Endodermal cell (in vitro differentiated cells): ENCODE measurements around the gene ESD. TPM values are rescaled to one million over a fixed set of nuclear protein-coding genes. Genes with fewer than 3 reads are reported as not detected.

Experiments used
- DNase-seq: peaks from one replicate; pipeline ENCODE4 v3.0.0-alpha.2; 2017
- H3K27ac ChIP-seq: 2 replicates; pipeline ENCODE4 v1.5.1; 2013; ENCODE audit warnings: mild to moderate bottlenecking, low read depth, low read length, moderate library complexity
- H3K27me3 ChIP-seq: 2 replicates; pipeline ENCODE4 v1.6.1; 2013; ENCODE audit warnings: mild to moderate bottlenecking, low read length, moderate library complexity; ENCODE audit not compliant: insufficient read depth, control insufficient read depth, poor library complexity, severe bottlenecking
- H3K36me3 ChIP-seq: 2 replicates; pipeline ENCODE4 v1.7.0; 2013; ENCODE audit warnings: mild to moderate bottlenecking, low read length, moderate library complexity; ENCODE audit not compliant: control insufficient read depth, insufficient read depth
- H3K4me1 ChIP-seq: one replicate; pipeline ENCODE4 v1.7.0; 2013; ENCODE audit warnings: low read length; ENCODE audit not compliant: control insufficient read depth, insufficient read depth
- H3K4me3 ChIP-seq: 2 replicates; pipeline ENCODE4 v1.5.1; 2013; ENCODE audit warnings: mild to moderate bottlenecking, low read length, moderate library complexity
- H3K9ac ChIP-seq: 2 replicates; pipeline ENCODE4 v1.6.1; 2013; ENCODE audit warnings: mild to moderate bottlenecking, low read length, moderate library complexity; ENCODE audit not compliant: poor library complexity, severe bottlenecking; ENCODE audit errors: extremely low read depth
- H3K9me3 ChIP-seq: 2 replicates; pipeline ENCODE4 v1.6.1; 2013; ENCODE audit warnings: mild to moderate bottlenecking, low read length, moderate library complexity; ENCODE audit not compliant: control insufficient read depth
- H3K27ac Mint-ChIP-seq: 2 replicates; pipeline ENCODE4 v1.8.0; 2020; ENCODE audit warnings: mixed read lengths
- H3K27me3 Mint-ChIP-seq: 2 replicates; pipeline ENCODE4 v1.8.0; 2021; ENCODE audit warnings: mild to moderate bottlenecking, mixed read lengths; ENCODE audit not compliant: insufficient read depth
- H3K36me3 Mint-ChIP-seq: 2 replicates; pipeline ENCODE4 v1.8.0; 2020; ENCODE audit warnings: low read depth, mixed read lengths
- H3K4me1 Mint-ChIP-seq: 2 replicates; pipeline ENCODE4 v1.8.0; 2020; ENCODE audit warnings: mixed read lengths
- H3K4me3 Mint-ChIP-seq: 2 replicates; pipeline ENCODE4 v1.8.0; 2020; ENCODE audit warnings: mild to moderate bottlenecking, moderate library complexity, mixed read lengths
- H3K9me3 Mint-ChIP-seq: 2 replicates; pipeline ENCODE4 v1.8.0; 2020; ENCODE audit warnings: mild to moderate bottlenecking, mixed read lengths
- CTCF ChIP-seq: fragments of 200-600 bp; sonication (generic); conservative IDR thresholded peaks from 2 replicates; pipeline ENCODE4 v1.5.0; 2021; ENCODE audit warnings: antibody characterized with exemption, mild to moderate bottlenecking
- WGBS, 2 experiments: methylation state at CpG; one replicate each; pipeline versions ENCODE4 v1.1.5 to v1.1.7; 2013; ENCODE audit warnings: missing lambda C conversion rate in 2 of 2, mixed read lengths in 1 of 2; ENCODE audit not compliant: insufficient coverage in 1 of 2, insufficient read length in 1 of 2; 5-methylcytosine and 5-hydroxymethylcytosine counted together
- total RNA-seq, 2 donors: library from RNA; stranded (reverse); fragmentation: NEBNext Ultra II Directional in 1 of 2; extraction: Animal tissue kit (Norgen Biotek cat#: 25700) in 1 of 2; gene quantifications; 2 replicates in 1 of 2; 3 replicates in 1 of 2; pipeline ENCODE4 v1.2.1, GENCODE V29; 2021

Gene ESD
- total RNA-seq, 2 donors from 2014 or later = 55.5 to 67.7 TPM

- WGBS, 2 experiments = 63 to 92% methylated on average over 1 to 3 of the region's 4 CpGs
- Mint-ChIP-seq H3K4me1 (no peaks in the 10 kb centered on the region), H3K27me3 (no peaks in the 10 kb centered on the region), H3K36me3 (peaks cover 10% of the 10 kb centered on the region), H3K4me3 (no peak overlapping the region), H3K27ac (no peak overlapping the region), H3K9me3 (no peaks in the 10 kb centered on the region)
- no peaks in the 10 kb centered on the region for H3K9me3 ChIP-seq
- no peak for TF ChIP-seq CTCF
- H3K27ac ChIP-seq = no peak overlapping the region
- H3K9ac ChIP-seq = no peak overlapping the region
- no peak for DNase-seq
- no peak overlapping the region for H3K4me3 ChIP-seq
- no peaks in the 10 kb centered on the region for H3K27me3 ChIP-seq
- H3K36me3 ChIP-seq = peaks cover 4% of the 10 kb centered on the region
- no peaks in the 10 kb centered on the region for H3K4me1 ChIP-seq
Observed at GRCh38 chr13:46745706-46746105, 51.3 kb downstream of the ESD start.

- no peak for DNase-seq
- no peak for TF ChIP-seq CTCF
- 92 to 95% methylated on average over 4 of the region's 4 CpGs for WGBS, 2 experiments
- Mint-ChIP-seq H3K4me1 (no peaks in the 10 kb centered on the region), H3K4me3 (no peak overlapping the region), H3K27ac (no peak overlapping the region), H3K36me3 (peaks cover 7% of the 10 kb centered on the region), H3K27me3 (no peaks in the 10 kb centered on the region), H3K9me3 (no peaks in the 10 kb centered on the region)
- no peak overlapping the region for H3K27ac ChIP-seq
- no peak overlapping the region for H3K4me3 ChIP-seq
- no peaks in the 10 kb centered on the region for H3K36me3 ChIP-seq
- no peaks in the 10 kb centered on the region for H3K27me3 ChIP-seq
- H3K9ac ChIP-seq = no peak overlapping the region
- no peaks in the 10 kb centered on the region for H3K4me1 ChIP-seq
- H3K9me3 ChIP-seq = no peaks in the 10 kb centered on the region
Observed at GRCh38 chr13:46745062-46745461, 51.9 kb downstream of the ESD start.

GRCh38 chr13:46743191-46743590 is 53.8 kb downstream of the ESD start:
- H3K36me3 ChIP-seq = no peaks in the 10 kb centered on the region
- Mint-ChIP-seq H3K27me3 (no peaks in the 10 kb centered on the region), H3K4me3 (no peak overlapping the region), H3K9me3 (no peaks in the 10 kb centered on the region), H3K4me1 (no peaks in the 10 kb centered on the region), H3K36me3 (peaks cover 7% of the 10 kb centered on the region), H3K27ac (no peak overlapping the region)
- H3K9me3 ChIP-seq = no peaks in the 10 kb centered on the region
- H3K4me1 ChIP-seq = no peaks in the 10 kb centered on the region
- no peak for TF ChIP-seq CTCF
- no peak for DNase-seq
- no peak overlapping the region for H3K27ac ChIP-seq
- no peaks in the 10 kb centered on the region for H3K27me3 ChIP-seq
- H3K9ac ChIP-seq = no peak overlapping the region
- H3K4me3 ChIP-seq = no peak overlapping the region
- 88 to 93% methylated on average over 1 to 2 of the region's 2 CpGs for WGBS, 2 experiments
